NCI-H526 treated with DMSO at 0.1 percent for 48 hours (cell line): ENCODE results near the gene SPP1.
"Not testable (repeated sequence)": the region's sequence is repeated elsewhere in the genome, so short reads cannot be mapped to it uniquely, and the experiment has no call there.

Source experiments
- DNase-seq: peaks from one replicate; lab custom pipeline; 2025; lab: John Stamatoyannopoulos, UW

SPP1 gene

DNA sequence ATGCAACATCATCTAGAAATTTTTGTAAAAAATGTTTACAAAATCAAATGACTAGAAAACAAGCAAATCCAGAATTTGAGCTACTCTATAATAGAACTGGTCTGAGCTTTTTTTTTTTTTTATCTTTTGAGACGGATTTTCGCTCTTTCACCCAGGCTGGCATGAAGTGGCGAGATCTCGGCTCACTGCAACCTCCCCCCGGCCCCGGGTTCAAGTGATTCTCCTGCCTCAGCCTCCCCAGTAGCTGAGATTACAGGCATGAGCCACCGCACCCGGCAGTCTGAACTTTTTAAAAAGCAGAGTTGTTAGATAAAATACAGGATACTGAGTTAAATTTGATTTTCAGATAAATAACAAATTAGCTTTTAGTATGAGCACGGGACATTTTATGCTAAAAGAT lies 11.0 kb downstream of the SPP1 start:
- DNase-seq, result no peak

DNA sequence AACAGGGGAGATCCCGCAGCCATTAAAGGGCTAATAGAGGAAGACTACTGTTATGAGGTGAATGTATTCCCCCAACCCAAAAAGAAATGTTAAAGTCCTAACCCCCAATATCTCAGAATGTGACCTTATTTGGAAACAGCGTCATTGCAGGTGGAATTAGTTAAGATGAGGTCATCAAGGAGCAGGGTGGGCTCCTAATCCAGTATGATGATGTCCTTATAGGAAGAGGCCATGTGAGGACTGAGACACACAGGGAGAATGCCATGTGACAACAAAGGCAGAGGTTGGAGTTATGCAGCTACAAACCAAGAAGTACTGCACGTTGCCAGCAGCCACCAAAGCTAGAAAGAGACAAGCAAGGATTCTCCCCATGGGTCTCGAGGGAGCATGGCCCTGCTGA lies 14.3 kb downstream of the SPP1 start:
- DNase-seq, result no peak

DNA sequence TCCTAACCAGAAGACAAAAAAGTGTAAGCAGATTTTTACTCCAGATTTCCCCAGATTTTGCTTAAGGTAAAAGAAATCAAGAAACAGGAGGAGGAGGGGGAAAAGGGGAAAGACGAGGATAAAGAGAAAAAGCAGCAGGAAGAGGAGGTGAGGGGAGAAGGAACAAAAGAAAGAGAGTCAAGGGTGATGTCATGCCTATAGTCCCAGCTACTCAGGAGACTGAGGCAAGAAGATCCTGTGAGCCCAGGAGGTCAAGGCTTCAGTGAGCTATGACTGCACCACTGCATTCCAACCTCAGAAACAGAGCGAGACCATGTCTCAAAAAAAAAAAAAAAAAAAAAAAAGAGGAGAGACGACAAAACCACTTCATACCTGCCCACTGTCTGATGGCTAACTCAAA lies 19.9 kb downstream of the SPP1 start:
- no peak for DNase-seq

DNA sequence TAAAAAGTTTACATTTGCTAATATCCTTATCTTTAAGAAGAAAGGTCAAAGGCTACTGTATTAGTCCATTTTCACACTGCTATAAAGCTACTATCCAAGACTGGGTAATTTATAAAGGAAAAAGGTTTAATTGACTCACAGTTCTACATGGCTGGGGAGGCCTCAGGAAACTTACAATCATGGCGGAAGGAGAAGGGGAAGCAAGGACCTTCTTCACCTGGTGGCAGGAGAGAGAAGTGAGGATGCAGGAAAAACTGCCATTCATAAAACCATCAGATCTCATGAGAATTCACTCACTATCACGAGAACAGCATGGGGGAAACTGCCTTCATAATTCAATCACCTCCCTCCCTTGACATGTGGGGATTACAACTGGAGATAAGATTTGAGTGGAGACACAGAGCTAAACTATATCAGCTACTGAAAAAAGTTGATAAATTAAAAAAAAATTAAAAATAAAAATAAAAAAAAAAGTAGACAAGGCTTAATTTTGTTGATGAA lies 23.7 kb downstream of the SPP1 start:
- DNase-seq, result not testable (repeated sequence)

DNA sequence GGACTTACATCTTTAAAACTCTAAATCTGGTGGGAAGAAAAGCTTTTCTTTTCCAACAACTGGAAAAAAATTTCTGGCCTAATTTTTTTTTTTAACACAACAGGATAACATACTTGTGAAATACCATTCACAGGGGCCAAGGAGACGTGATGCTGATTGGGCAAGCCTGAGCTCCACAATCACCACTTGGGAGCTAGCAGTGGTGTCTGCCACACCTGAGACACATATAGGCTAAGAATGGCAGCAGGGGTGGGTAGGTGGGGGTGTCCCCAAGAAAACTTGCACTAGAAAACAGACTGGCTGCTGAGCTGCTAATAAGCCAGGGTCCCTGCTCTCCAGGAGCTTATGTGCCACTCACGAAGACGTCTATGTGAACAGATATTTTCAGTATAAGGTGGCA lies 26.4 kb downstream of the SPP1 start:
- no peak for DNase-seq

DNA sequence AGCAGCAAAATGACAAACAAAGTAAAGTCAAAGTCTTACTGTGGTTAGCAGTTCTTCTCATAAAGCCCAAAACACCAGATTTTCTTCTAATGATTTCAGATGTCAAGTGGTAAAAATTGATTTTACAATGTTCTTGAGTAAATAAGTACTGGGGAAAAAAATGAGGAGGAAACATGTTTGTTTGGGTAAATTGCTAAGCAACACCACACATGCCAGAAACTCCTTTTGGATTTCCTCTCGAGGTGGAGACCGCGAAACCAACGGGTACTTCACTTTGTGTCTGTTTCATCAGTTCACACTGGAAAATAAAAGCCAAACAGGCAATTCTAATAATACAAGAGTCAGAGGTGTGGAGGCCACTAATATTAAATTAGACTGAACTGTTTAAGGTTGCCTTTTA lies 27.3 kb downstream of the SPP1 start:
- DNase-seq, result no peak

DNA sequence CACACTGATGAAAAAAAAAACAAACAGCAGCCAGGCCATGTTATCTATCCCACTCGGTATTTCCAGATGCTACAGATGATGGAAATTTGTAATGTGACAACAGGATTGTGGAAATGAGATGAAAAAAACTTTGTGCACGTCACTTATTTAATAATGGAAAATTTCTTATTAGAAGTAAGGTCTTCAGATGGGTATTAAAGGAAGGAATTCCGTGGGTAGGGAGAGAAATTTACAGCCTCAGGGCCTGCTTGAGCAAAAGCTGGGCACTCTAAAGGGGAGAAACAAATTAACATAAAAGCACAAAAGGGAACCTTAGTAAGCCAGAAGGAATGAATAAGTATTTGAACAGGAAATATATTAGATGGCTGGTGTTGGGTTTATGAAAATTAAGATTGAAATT lies 27.7 kb downstream of the SPP1 start:
- no peak for DNase-seq

DNA sequence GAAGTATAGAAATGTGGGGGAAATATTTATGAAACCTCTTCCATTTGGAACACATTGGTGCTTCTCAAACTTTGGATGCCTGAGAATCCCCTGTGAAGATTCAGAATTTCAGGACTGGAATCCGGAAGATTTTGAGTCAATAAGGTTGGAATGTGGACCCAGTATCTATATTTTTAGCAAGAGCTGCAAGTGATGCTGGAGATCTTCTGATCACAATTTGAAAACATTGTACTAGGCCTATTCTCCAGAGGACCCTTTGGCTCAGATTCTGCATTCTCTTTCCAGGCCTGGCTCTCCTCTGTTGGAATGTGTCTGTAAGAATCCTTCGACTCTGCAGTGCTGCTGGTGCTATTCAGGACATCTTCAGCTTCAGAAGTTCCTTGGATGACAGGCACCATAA lies 29.6 kb downstream of the SPP1 start:
- no peak for DNase-seq

DNA sequence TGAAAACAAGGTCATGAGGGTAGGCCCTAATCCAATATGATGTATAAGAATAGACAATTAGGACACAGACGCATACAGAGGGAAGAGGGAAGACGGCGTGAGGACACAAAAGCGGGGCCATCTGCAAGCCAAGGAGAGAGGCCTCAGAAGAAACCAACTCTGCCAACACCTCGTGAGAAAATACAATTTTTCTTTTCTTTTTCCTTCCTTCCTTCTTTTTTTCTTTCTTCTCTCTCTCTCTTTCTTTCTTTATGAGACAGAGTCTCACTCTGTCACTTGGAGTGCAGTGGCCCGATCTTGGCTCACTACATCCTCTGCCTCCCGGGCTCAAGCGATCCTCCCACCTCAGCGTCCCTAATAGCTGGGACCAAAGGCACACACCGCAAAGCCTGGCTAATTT lies 30.4 kb downstream of the SPP1 start:
- DNase-seq, result no peak

DNA sequence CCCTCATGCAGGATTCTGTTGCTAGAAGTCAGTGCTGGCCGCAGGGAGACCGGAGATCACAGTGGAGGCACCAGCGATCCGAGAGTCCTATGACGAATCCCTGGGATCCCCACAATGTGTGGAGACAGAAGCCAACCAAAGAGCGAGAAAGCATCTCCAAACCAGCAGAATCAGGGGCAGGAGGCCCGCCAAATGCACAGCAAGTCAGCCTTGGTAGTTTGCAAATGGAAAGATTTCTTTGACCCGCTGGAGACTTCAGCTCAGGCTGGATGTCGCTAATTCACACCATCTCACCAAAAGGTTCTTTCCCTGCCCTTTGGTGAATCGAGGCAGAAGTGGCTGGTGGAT lies 31.4 kb downstream of the SPP1 start:
- DNase-seq, result no peak

DNA sequence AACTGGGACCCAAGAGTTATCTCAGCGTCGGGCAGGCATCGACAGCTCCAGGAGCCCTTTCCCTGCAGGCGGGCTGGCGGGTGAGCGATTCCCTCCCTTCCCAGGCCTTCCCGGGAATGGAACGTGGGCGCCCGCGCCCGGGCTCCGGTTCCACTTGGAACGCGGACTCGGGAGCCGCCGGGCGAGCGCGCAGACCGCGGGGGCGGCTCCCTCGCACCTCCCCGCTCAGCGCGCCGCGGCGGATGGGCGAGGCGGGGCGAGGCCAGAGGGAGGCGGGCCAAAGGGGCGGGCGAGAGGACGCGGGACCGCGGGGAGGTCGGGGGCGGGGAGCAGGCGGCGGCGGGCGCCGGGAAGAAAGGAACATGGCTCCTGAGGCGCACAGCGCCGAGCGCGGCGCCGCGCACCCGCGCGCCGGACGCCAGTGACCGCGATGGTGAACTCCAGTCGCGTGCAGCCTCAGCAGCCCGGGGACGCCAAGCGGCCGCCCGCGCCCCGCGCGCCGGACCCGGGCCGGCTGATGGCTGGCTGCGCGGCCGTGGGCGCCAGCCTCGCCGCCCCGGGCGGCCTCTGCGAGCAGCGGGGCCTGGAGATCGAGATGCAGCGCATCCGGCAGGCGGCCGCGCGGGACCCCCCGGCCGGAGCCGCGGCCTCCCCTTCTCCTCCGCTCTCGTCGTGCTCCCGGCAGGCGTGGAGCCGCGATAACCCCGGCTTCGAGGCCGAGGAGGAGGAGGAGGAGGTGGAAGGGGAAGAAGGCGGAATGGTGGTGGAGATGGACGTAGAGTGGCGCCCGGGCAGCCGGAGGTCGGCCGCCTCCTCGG lies 32.0 kb downstream of the SPP1 start, which contains the start of gene PKD2:
PKD2 (plus strand) TSS at position 332 of the 818 bp plus-strand sequence; CDS start at position 431, 99 bp downstream.
- DNase-seq, result peak; percentile 11

DNA sequence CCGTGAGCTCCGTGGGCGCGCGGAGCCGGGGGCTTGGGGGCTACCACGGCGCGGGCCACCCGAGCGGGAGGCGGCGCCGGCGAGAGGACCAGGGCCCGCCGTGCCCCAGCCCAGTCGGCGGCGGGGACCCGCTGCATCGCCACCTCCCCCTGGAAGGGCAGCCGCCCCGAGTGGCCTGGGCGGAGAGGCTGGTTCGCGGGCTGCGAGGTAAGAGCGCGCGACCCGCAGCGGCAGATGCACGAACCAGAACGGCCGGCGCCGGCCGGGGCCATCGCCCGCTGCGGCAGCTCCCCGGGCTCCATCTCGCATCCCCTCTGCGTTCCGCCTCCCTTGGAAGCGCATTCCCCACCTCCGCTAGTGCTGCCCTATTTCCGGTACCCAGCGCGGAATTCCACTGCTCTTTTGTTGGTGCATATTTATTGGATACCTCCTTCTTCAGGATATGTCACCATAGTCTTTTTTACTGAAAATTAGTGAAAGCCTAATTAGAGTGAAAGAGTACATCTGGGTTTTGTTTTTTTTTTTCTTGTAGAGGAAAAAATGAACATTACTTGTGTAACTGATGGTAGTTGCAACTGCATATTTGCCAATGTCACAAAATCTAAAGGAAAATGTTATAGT lies 32.7 kb downstream of the SPP1 start:
- DNase-seq, result peak; percentile 35

DNA sequence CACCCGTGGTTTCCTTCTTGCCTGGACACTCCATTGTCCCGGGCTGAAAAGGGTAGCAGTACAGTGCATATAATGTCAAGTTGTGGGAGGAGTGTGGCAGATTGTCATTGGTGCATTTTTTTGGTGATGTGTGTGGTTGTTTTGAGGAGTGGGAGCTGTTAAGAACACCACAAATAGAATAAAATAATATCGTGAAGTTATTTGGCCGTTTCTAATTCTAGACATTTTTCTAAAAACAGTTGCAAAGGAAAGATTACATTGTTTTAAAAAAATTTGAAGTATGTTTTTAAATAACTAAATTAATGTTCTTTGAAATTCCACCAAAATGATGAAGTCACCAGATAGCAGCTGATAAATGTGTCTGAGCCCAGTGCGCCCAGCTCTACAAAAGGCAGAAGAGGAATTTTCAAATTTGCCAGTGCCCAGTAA lies 33.2 kb downstream of the SPP1 start:
- DNase-seq, result peak; percentile 19

DNA sequence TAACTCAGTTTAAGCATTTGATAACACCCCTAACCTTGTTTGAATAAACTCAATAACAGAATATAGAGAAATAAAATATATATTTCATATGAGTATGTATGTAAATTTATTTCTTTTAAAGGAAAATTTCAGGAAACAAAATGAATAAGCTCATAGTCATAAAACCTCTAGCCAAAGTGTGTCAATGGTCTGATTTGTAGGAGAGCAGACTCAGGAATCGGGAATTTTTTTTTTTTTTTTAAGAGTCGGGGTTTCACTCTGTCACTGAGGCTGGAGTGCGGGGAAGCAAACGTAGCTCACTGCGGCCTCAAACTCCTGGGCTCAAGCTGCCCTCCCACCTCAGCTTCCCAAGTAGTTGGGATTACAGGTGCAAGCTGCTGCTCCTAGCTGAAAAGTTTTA lies 34.4 kb downstream of the SPP1 start:
- DNase-seq, result no peak

DNA sequence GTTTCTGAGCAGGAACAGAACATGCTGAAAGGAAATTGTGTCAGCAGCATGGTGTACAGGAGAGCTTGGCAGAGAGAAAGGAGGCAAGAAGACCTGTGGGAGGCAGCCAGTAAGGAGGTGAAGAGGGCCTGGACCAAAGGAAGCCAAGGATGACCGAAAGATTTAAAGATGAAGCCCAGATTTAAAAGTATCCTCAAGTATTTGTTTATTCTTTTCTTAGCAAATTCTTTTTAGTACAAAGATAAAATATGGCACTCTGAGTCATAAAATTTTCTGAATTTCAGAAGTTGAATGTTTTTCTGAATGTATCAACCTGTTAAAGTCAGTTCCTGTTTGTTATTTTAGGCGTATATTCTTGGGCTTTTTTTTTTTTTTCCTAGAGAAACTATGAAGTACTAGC lies 35.5 kb downstream of the SPP1 start:
- no peak for DNase-seq

DNA sequence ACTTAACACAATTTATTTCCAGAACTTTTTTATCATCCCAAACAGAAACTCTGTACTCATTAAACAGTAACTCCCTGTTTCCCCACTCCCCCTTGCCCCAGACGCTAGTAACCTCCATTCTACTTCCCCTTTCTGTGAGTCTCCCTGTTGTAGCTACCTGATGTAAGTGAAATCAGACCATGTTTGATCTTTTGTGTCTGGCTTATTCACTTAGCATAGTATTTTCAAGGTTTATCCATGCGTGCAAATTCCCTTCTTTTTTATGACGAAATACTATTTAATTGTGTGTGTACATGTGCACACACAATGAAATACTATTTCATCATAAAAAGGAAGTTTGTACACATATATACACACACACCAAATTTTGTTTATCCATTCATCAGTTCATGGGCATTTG lies 37.1 kb downstream of the SPP1 start:
- no peak for DNase-seq

DNA sequence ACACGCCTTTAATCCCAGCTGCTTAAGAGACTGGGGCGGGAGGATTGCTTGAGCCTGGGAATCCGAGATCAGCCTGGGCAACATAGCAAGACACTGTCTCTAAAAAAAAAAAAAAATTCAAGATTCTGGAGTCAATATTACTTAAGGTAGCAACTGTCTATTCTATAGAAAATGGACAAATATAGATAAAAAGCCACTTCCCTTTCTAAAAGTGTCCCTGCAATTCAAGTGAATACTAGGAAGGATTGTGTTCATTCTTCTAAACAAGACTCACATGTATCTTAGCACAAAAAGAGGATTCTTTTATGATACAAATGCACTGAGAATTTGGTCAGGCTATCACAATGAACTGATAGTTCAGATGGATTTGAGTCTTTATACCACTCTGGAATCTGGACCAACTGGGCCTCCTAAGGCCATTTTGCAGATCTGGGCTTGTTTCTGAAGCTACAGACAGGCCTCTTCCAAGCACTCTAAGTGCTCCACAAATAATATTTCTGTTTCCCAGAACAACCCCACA lies 38.9 kb downstream of the SPP1 start:
- no peak for DNase-seq

DNA sequence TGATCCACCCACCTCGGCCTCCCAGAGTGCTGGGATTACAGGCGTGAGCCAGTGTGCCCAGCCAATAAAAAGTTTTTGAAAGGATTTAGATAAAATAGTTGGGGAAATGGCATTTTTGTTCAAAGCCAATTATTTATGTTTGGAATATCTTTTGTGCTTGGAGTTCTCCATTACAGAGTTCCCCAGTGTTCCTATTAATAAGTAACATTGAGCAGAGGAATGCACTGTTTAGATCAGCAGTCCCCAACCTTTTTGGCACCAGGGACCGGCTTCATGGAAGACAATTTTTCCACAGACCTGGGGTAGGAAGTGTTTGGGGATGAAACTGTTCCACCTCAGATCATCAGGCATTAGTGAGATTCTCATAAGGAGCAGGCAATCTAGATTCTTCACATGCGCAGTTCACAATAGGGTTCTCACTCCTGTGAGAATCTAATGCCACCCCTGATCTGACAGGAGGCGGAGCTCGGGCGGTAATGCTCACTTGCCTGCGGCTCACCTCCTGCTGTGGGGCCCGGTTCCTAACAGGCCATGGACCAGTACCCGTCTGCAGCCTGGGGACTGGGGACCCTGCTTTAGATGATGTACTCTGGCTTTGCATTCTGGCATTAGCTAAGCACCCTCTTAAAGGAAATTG lies 40.3 kb downstream of the SPP1 start:
- DNase-seq, result no peak

DNA sequence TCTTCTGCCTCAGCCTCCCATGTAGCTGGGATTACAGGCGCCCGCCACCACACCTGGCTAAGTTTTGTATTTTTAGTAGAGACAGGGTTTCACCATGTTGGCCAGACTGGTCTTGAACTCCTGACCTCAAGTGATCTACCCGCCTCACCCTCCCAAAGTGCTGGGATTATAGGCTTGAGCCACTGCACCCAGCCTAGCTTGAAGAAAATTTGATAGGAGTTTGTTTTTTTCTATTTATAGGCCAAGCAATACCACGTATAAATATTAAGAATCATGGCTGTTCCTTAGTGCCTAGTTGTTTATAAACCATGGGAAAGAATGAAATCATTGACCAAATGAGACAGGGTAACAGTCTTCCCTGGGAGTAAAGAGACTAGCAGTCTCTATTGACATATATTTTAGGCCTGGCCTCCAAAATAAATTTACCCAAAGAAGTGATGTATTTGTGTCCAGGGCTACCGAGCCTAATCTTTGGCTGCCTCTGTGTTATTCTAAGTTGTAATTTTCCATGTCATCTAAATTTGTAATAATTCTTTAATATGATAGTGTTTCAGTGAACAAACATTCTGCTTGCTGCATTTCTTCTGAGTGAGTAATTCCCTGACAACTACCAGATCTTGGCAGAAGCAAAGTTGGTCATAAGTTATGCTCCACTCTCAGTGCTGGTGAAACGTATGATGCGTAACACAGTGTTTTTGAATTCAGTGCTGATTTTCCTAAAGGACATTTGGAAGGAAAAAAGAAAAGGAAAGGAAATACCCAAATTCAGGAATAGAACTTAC lies 42.2 kb downstream of the SPP1 start:
- no peak for DNase-seq

DNA sequence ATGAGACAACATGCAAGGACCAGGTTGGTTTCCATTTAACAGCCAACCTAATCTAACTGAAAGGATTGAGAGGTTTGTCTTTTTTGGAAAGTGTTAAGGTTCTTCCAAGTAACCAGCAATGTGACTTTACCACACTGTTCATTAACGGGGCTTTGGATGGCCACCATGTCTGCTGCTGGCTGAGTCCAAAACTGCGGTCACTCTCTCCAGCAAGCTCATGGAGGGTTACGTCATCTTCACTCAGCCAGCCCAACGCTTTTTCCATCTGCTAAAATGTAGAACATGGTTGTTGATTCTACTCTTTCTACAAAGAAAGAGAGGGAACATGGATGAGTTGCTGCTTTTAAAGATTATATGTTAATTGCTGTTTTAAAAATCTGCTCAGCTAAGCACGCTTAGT lies 43.0 kb downstream of the SPP1 start:
- DNase-seq, result no peak

DNA sequence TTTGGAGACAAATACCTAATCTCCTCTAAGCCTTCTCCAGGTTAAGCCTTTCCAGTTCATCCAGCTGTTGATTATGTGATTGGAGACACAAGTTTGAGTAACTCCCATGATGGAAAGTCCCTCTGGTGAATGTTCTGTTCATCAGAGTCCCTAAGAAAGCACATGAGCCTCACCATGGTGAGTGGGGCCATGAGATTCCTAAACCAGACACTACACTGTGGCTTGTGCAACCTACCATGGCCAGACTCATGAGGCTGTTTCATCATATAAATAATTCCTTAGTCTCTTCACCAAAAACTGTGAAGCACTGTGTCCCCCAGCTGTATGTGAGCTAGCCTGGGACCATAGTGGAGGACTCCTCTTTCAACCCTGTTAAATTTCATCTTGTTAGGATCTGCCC lies 46.3 kb downstream of the SPP1 start:
- DNase-seq, result no peak

DNA sequence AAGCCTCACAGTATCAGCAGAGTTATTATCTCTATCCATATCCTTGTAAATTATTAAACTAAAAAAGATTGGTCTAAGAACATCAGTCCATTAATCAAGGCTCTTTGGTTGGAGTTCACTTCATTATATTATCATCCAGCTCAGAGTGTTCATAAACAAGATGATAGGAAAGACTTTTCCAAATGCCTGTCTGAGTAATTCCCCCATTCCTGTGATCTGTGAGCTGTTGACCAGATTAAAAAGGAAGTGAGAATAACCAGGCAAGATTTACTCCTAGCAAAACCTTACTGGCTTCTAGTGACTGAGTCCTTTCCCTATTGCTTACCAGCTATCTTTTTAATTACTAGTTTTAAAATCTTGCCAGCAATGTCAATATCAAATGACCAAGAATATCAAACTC lies 46.8 kb downstream of the SPP1 start:
- DNase-seq, result no peak
